ENCODE results near the gene TMEM19.

The TMEM19 gene

DNA sequence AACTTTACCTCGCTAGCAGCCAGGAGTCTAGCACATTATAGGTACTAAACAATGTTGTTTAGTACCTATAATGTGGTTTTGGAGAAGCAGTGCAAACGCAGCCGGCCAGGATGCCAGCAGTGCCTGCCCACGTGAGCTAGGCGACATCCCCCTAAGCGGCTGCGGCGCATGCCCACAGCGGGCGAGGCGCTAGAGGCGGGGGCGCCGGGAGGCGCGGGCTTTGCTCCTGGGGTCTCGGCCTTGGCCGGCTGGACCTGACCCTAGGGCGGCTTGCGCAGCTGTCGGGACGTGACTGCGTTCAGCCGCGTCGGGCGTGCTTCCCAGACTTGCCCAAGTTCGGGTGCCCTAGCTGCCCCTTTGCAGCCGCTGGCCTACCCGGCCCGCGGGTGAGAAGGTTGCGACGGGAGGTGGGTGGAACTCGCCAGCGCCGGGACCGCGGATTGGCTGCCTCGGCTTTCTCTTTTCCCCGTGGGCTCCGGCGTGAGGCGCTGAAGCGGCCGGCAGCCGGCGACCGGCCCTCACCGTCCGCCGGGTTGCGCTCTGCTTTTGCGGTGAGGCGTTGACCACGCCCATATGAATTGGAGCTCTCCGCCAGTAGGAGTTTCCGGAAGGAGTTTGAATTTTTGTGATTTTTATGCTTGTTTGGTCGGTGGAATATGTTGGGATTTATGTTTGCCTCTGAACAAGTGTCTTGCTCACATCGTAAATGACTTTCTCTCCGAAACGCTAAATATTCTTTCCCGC is at the start of gene TMEM19:
Gene TMEM19, plus strand, starts transcription at position 169 of the 744 bp plus-strand sequence. CDS start 599 bp downstream, outside the sequence.
- Histone ChIP-seq H3K4me3 (ENCODE audit: low read depth, low read length) (peak within 1 kb of the TSS; percentile 97), H3K9ac (ENCODE audit: low read depth, low read length) (peak within 1 kb of the TSS; percentile 78), H3K27ac (ENCODE audit: low read depth, low read length) (peak within 1 kb of the TSS; percentile 95), H3K4me1 (ENCODE audit: control insufficient read depth, insufficient read depth, low read length) (0 out of 2 replicates have a peak, but pooled peaks cover 9% of the 10 kb centered on the region), H3K36me3 (ENCODE audit: control insufficient read depth, insufficient read depth, low read length) (no peaks in the 10 kb centered on the region; the same call in 1 of the 2 replicates), H3K27me3 (ENCODE audit: control insufficient read depth, insufficient read depth, low read length) (no peaks in the 10 kb centered on the region), H3K9me3 (ENCODE audit: control insufficient read depth, insufficient read depth, low read length) (no peaks in the 10 kb centered on the region)

DNA sequence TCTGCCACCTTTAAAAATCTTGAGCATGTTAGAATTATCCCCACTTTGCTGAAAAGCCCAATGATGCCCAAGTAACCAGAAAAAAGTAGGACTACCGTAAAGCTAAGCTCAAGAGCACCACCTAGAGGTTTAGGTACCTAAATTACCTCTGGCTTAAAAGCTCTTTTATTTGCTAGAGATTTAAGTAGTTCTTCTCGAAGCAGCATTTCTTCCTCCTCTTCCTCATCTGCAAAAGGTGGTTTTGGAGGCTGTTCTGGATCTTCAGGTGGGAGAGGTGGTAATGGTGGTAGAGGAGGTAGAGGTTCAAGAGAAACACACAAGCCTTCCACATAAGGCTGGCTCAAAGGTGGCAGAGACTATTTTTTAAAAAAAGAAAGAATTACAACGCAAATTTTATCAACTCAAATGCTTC is 49.2 kb upstream of the TMEM19 start:
- Histone ChIP-seq H3K9ac (ENCODE audit: low read depth, low read length) (no peak overlapping the region), H3K4me1 (ENCODE audit: control insufficient read depth, insufficient read depth, low read length) (no peaks in the 10 kb centered on the region), H3K36me3 (ENCODE audit: control insufficient read depth, insufficient read depth, low read length) (peaks cover 87% of the 10 kb centered on the region), H3K9me3 (ENCODE audit: control insufficient read depth, insufficient read depth, low read length) (no peaks in the 10 kb centered on the region), H3K4me3 (ENCODE audit: low read depth, low read length) (no peak overlapping the region), H3K27ac (ENCODE audit: low read depth, low read length) (no peak overlapping the region), H3K27me3 (ENCODE audit: control insufficient read depth, insufficient read depth, low read length) (no peaks in the 10 kb centered on the region)

DNA sequence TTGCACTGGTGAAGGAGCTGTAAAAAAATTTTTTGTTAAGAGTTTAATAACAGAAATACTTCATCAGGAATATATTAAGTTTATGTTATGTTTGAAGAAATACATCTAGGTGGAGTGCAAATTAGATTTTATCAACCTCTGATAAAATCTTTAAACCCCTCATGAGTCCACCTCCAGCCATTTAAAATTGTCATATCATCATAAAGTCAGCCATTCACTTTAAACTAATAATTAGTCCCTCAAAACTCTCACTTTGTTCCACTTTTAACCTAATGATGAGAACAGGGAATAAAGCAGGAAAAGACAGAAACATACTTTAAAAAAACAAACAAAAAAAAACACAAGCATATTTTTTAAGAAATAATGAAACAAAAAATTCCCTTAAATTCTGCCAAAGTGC is 47.4 kb upstream of the TMEM19 start:
- Histone ChIP-seq H3K9me3 (ENCODE audit: control insufficient read depth, insufficient read depth, low read length) (no peaks in the 10 kb centered on the region), H3K27ac (ENCODE audit: low read depth, low read length) (no peak overlapping the region), H3K27me3 (ENCODE audit: control insufficient read depth, insufficient read depth, low read length) (no peaks in the 10 kb centered on the region), H3K4me3 (ENCODE audit: low read depth, low read length) (no peak overlapping the region), H3K36me3 (ENCODE audit: control insufficient read depth, insufficient read depth, low read length) (peaks cover 87% of the 10 kb centered on the region), H3K9ac (ENCODE audit: low read depth, low read length) (no peak overlapping the region), H3K4me1 (ENCODE audit: control insufficient read depth, insufficient read depth, low read length) (no peaks in the 10 kb centered on the region)

DNA sequence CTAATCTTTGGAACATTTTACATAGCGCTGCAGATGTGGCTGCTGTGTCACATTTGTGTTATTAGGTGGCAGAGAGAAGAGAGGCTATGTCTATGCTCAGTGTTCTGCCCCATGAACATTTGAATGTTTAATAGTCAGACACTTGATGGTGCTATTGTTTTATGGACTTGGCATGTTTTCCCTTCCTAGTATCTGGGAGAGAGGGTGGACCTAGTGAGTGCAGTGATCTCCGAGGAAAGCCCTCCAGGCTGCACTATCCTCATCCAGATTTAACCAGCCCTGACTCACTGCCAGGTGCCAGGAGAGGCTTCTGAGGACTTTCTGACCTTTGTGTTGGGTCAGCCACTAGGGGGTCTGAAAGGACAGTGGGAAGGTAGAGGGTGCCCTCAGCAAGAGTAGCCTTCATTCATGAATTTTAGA is 46.5 kb upstream of the TMEM19 start:
- Histone ChIP-seq H3K27me3 (ENCODE audit: control insufficient read depth, insufficient read depth, low read length) (no peaks in the 10 kb centered on the region), H3K9ac (ENCODE audit: low read depth, low read length) (no peak overlapping the region), H3K4me3 (ENCODE audit: low read depth, low read length) (no peak overlapping the region), H3K9me3 (ENCODE audit: control insufficient read depth, insufficient read depth, low read length) (no peaks in the 10 kb centered on the region), H3K4me1 (ENCODE audit: control insufficient read depth, insufficient read depth, low read length) (no peaks in the 10 kb centered on the region), H3K27ac (ENCODE audit: low read depth, low read length) (peak overlapping the region; percentile 9), H3K36me3 (ENCODE audit: control insufficient read depth, insufficient read depth, low read length) (peaks cover 87% of the 10 kb centered on the region)

DNA sequence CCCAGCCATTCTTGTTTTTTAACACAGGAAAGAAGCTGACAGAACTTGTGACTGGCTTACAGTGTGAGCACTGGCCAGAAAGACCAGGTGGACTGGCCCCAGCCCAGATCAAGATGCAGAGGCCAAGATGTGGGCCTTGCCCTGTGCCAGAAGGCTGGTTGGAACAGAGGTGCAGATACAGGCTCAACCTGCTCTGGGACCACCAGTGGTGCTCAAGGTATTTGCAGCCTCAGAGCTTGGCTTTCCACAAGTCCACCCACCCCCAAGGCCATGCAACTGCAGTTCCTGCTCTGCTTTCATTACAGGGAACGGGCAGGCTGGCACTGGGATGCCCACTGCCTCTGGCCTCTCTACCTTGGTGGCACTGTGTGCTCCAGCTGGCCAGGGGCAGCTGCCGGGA is 45.6 kb upstream of the TMEM19 start:
- Histone ChIP-seq H3K27ac (ENCODE audit: low read depth, low read length) (no peak overlapping the region), H3K9ac (ENCODE audit: low read depth, low read length) (no peak overlapping the region), H3K36me3 (ENCODE audit: control insufficient read depth, insufficient read depth, low read length) (peaks cover 87% of the 10 kb centered on the region), H3K4me3 (ENCODE audit: low read depth, low read length) (no peak overlapping the region), H3K9me3 (ENCODE audit: control insufficient read depth, insufficient read depth, low read length) (no peaks in the 10 kb centered on the region), H3K4me1 (ENCODE audit: control insufficient read depth, insufficient read depth, low read length) (no peaks in the 10 kb centered on the region), H3K27me3 (ENCODE audit: control insufficient read depth, insufficient read depth, low read length) (no peaks in the 10 kb centered on the region)

DNA sequence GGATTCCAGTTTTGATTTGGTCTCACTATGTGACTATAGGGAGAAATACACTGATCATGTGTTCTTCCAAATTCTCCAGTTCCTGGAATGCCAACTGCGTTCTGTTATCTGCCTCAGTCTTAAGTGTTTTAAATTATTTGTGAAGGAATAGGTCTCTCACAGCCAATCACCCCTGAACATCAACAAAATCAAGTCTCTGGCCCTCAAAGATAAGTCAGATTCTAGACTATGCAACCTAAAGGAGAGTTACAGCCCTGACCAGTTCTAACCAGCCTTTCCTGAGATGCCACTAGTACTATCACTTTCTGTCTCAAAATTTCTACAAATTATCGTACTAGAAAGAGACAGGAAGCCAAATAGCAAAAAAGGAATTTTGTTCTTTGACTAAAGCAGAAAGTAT is 44.5 kb upstream of the TMEM19 start:
- Histone ChIP-seq H3K27me3 (ENCODE audit: control insufficient read depth, insufficient read depth, low read length) (no peaks in the 10 kb centered on the region), H3K27ac (ENCODE audit: low read depth, low read length) (no peak overlapping the region), H3K4me3 (ENCODE audit: low read depth, low read length) (no peak overlapping the region), H3K9me3 (ENCODE audit: control insufficient read depth, insufficient read depth, low read length) (no peaks in the 10 kb centered on the region), H3K9ac (ENCODE audit: low read depth, low read length) (no peak overlapping the region), H3K36me3 (ENCODE audit: control insufficient read depth, insufficient read depth, low read length) (peaks cover 87% of the 10 kb centered on the region), H3K4me1 (ENCODE audit: control insufficient read depth, insufficient read depth, low read length) (no peaks in the 10 kb centered on the region)

DNA sequence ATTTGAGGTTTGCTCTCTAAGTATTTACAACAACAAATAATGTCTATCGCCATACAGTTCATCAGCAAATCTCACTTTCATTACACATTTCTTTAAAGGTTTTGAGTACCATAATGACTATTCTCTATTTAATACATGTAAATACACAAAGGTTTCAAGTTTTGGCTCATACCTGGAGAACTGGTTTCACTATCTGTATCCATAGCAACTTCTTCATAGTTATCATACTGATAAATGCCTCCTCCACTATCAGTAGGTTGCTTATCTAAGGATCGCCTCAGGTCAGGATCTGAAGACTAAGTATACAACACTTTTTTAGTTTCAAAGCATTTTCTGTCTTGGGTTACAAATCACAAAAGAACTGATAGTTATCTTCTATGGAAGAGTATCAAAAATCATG is 43.6 kb upstream of the TMEM19 start:
- H3K4me1 ChIP-seq (ENCODE audit: control insufficient read depth, insufficient read depth, low read length) = no peaks in the 10 kb centered on the region
- H3K36me3 ChIP-seq (ENCODE audit: control insufficient read depth, insufficient read depth, low read length) = peaks cover 93% of the 10 kb centered on the region
- no peak overlapping the region for H3K9ac ChIP-seq (ENCODE audit: low read depth, low read length)
- H3K27ac ChIP-seq (ENCODE audit: low read depth, low read length) = no peak overlapping the region
- no peak overlapping the region for H3K4me3 ChIP-seq (ENCODE audit: low read depth, low read length)
- H3K9me3 ChIP-seq (ENCODE audit: control insufficient read depth, insufficient read depth, low read length) = no peaks in the 10 kb centered on the region
- no peaks in the 10 kb centered on the region for H3K27me3 ChIP-seq (ENCODE audit: control insufficient read depth, insufficient read depth, low read length)

DNA sequence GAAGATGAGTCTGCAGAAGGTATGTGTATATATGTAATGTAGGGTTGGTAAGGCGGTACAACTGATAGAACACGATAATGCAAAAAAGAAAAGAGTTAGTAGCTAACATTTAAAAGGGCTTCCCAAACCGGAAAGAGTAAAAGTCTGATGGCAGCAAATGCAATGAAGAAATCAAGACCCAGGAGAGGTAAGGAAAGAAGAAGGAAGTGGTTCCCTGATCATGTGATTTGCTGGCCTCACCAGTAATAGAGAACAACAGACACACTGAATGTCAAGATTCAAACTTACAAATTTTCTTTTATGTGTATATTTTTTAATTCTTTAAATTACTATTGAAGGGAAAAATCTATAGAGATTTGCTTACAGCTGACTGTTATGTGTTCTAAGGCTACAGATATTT is 40.6 kb upstream of the TMEM19 start:
- Histone ChIP-seq H3K27ac (ENCODE audit: low read depth, low read length) (no peak overlapping the region), H3K4me3 (ENCODE audit: low read depth, low read length) (no peak overlapping the region), H3K4me1 (ENCODE audit: control insufficient read depth, insufficient read depth, low read length) (no peaks in the 10 kb centered on the region), H3K27me3 (ENCODE audit: control insufficient read depth, insufficient read depth, low read length) (no peaks in the 10 kb centered on the region), H3K9ac (ENCODE audit: low read depth, low read length) (no peak overlapping the region), H3K36me3 (ENCODE audit: control insufficient read depth, insufficient read depth, low read length) (peaks cover 86% of the 10 kb centered on the region), H3K9me3 (ENCODE audit: control insufficient read depth, insufficient read depth, low read length) (no peaks in the 10 kb centered on the region)

DNA sequence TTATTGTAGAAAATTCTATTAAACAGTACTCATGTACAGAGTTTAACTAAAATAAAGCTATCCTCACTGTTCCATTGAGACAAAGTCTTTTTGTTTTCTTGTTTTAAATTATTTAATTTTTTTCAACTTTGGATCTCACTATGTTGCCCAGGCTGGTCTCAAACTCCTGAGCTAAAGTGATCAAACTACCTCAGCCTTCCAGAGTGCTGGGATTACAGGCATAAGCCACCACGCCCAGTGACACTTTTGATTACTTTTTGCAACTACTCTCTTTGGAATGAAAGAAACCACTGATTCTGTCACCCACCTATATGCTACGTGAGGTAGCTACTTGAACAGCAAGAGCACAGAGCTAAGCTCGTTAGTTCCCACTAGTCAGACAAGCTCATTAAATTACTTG is 39.4 kb upstream of the TMEM19 start:
- no peaks in the 10 kb centered on the region for H3K27me3 ChIP-seq (ENCODE audit: control insufficient read depth, insufficient read depth, low read length)
- H3K4me1 ChIP-seq (ENCODE audit: control insufficient read depth, insufficient read depth, low read length) = no peaks in the 10 kb centered on the region
- no peaks in the 10 kb centered on the region for H3K9me3 ChIP-seq (ENCODE audit: control insufficient read depth, insufficient read depth, low read length)
- H3K36me3 ChIP-seq (ENCODE audit: control insufficient read depth, insufficient read depth, low read length) = peaks cover 84% of the 10 kb centered on the region
- no peak overlapping the region for H3K9ac ChIP-seq (ENCODE audit: low read depth, low read length)
- H3K27ac ChIP-seq (ENCODE audit: low read depth, low read length) = no peak overlapping the region
- H3K4me3 ChIP-seq (ENCODE audit: low read depth, low read length) = no peak overlapping the region

DNA sequence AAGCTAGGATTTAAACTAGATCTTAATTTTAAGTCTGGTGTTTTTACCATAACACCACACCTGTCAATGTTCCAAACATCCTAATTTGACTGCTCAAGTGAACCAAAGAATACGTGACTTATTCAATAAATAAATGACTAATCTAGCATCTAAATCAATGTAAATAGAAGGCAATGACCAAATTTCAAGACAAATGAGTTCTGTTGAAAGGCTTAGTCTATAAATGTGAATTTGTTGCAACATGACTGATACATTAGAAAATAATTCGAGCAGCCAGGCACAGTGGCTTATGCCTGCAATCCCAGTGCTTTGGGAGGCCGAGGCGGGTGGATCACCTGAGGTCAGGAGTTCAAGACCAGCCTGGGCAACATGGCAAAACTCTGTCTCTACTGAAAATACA is 37.3 kb upstream of the TMEM19 start:
- H3K9ac ChIP-seq (ENCODE audit: low read depth, low read length) = no peak overlapping the region
- H3K27me3 ChIP-seq (ENCODE audit: control insufficient read depth, insufficient read depth, low read length) = no peaks in the 10 kb centered on the region
- no peak overlapping the region for H3K27ac ChIP-seq (ENCODE audit: low read depth, low read length)
- no peaks in the 10 kb centered on the region; the same call in 1 of the 2 replicates for H3K9me3 ChIP-seq (ENCODE audit: control insufficient read depth, insufficient read depth, low read length)
- H3K4me1 ChIP-seq (ENCODE audit: control insufficient read depth, insufficient read depth, low read length) = no peaks in the 10 kb centered on the region
- H3K4me3 ChIP-seq (ENCODE audit: low read depth, low read length) = no peak overlapping the region
- H3K36me3 ChIP-seq (ENCODE audit: control insufficient read depth, insufficient read depth, low read length) = peaks cover 81% of the 10 kb centered on the region

DNA sequence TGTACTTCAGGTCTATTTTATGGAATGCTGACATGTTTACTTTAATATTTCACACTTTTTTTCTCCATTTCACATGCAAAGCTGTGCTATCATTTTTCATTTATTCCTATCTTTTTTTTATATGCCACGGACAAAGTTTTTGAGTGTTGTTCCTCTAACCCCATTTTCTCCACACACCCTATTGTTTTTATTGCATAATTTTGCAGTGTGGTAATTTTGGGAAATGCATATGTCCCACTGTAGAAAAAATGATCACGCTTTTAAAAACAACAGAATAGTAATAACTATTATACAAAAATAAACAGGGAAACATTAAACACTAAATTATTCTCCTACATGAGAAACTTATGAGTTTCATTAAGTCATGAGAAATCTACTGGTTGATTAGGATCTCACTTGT is 36.5 kb upstream of the TMEM19 start:
- H3K27ac ChIP-seq (ENCODE audit: low read depth, low read length) = no peak overlapping the region
- H3K27me3 ChIP-seq (ENCODE audit: control insufficient read depth, insufficient read depth, low read length) = no peaks in the 10 kb centered on the region
- H3K9ac ChIP-seq (ENCODE audit: low read depth, low read length) = no peak overlapping the region
- H3K4me3 ChIP-seq (ENCODE audit: low read depth, low read length) = no peak overlapping the region
- H3K4me1 ChIP-seq (ENCODE audit: control insufficient read depth, insufficient read depth, low read length) = no peaks in the 10 kb centered on the region
- peaks cover 79% of the 10 kb centered on the region for H3K36me3 ChIP-seq (ENCODE audit: control insufficient read depth, insufficient read depth, low read length)
- H3K9me3 ChIP-seq (ENCODE audit: control insufficient read depth, insufficient read depth, low read length) = peaks cover 7% of the 10 kb centered on the region; the same call in 1 of the 2 replicates

All from HUES48 (cell line).